Measurements from ENCODE around the gene HAPLN1.

HAPLN1 gene

DNA sequence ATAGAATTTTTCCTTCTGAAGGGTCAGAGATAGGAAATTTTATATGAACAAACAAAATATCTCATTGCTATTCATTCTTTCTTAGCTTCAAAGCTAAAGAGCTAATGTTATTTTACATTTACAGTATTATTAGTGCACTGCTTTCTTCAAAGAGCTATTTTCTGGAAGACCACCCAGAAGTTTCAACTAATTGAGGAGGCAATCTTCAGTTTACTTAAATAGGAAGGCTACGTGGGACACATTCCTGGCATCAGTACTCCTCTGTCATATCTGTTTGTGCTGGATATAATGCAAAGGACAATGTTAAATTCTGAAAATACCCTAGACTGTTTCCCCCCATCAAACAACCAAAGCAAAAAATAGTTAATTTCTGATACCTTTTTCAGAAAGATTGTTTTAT, 30.8 kb downstream of the HAPLN1 start:
- Histone ChIP-seq H3K4me1 (ENCODE audit: insufficient read depth, low read length) (no peaks in the 10 kb centered on the region), H3K4me2 (ENCODE audit: insufficient read depth, low read length) (no peak overlapping the region), H3K4me3 (ENCODE audit: low read depth in 1 of 2, low read length in 2 of 2) (no peak overlapping the region), H3K27ac (ENCODE audit: low read length) (no peak overlapping the region), H4K20me1 (ENCODE audit: insufficient read depth, low read length) (no peaks in the 10 kb centered on the region), H2AFZ (ENCODE audit: low read depth, low read length) (no peak overlapping the region), H3K9ac (ENCODE audit: low read depth, low read length) (no peak overlapping the region), H3K9me3 (ENCODE audit: insufficient read depth, low read length, severe bottlenecking) (no peaks in the 10 kb centered on the region), H3K36me3 (ENCODE audit: insufficient read depth, low read length) (no peaks in the 10 kb centered on the region), H3K79me2 (ENCODE audit: insufficient read depth, low read length) (no peaks in the 10 kb centered on the region), H3K27me3 (ENCODE audit: insufficient read depth, low read length, poor library complexity) (peaks cover 10% of the 10 kb centered on the region)
- no peak for TF ChIP-seq EZH2 (IDR thresholded peaks at IDR 0.05; ENCODE audit: borderline replicate concordance, low read depth, low read length, severe bottlenecking)
- TF ChIP-seq, protein P1, sequence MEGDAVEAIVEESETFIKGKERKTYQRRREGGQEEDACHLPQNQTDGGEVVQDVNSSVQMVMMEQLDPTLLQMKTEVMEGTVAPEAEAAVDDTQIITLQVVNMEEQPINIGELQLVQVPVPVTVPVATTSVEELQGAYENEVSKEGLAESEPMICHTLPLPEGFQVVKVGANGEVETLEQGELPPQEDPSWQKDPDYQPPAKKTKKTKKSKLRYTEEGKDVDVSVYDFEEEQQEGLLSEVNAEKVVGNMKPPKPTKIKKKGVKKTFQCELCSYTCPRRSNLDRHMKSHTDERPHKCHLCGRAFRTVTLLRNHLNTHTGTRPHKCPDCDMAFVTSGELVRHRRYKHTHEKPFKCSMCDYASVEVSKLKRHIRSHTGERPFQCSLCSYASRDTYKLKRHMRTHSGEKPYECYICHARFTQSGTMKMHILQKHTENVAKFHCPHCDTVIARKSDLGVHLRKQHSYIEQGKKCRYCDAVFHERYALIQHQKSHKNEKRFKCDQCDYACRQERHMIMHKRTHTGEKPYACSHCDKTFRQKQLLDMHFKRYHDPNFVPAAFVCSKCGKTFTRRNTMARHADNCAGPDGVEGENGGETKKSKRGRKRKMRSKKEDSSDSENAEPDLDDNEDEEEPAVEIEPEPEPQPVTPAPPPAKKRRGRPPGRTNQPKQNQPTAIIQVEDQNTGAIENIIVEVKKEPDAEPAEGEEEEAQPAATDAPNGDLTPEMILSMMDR (IDR thresholded peaks at IDR 0.05; ENCODE audit: borderline replicate concordance, extremely low read depth, low read length, poor library complexity, severe bottlenecking) = no peak
- DNase-seq (no peak), ATAC-seq (ENCODE audit: insufficient read depth, low read depth) (no peak)

DNA sequence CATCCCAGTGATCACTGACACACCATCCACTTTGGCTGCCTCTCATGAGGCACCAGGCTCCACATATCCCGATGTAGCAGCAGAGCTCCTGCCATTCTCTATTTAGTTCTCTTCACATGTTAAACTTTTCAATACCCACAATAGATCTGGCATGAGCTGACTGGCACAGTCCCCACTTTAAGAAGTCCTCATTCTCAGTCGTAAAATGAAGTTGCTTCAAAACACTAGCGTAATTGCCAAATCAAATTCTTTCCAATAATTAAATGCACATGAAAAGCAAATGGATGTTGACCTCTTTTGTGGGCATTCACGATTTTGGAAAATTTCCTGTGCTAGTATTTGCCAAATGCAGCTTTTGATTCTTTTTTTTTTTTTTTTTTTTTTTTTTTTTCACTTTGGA, 32.4 kb downstream of the HAPLN1 start:
- H3K9me3 ChIP-seq (ENCODE audit: insufficient read depth, low read length, severe bottlenecking) = no peaks in the 10 kb centered on the region
- DNase-seq (no peak), ATAC-seq (ENCODE audit: insufficient read depth, low read depth) (no peak)
- no peaks in the 10 kb centered on the region for H3K36me3 ChIP-seq (ENCODE audit: insufficient read depth, low read length)
- peaks cover 10% of the 10 kb centered on the region for H3K27me3 ChIP-seq (ENCODE audit: insufficient read depth, low read length, poor library complexity)
- TF ChIP-seq, protein P1 (IDR thresholded peaks at IDR 0.05; ENCODE audit: borderline replicate concordance, extremely low read depth, low read length, poor library complexity, severe bottlenecking) = no peak
- no peak for TF ChIP-seq EZH2 (IDR thresholded peaks at IDR 0.05; ENCODE audit: borderline replicate concordance, low read depth, low read length, severe bottlenecking)
- H3K4me3 ChIP-seq (ENCODE audit: low read depth in 1 of 2, low read length in 2 of 2) = no peak overlapping the region
- H3K4me2 ChIP-seq (ENCODE audit: insufficient read depth, low read length) = no peak overlapping the region
- no peaks in the 10 kb centered on the region for H3K4me1 ChIP-seq (ENCODE audit: insufficient read depth, low read length)
- H2AFZ ChIP-seq (ENCODE audit: low read depth, low read length) = no peak overlapping the region
- no peak overlapping the region for H3K27ac ChIP-seq (ENCODE audit: low read length)
- H3K9ac ChIP-seq (ENCODE audit: low read depth, low read length) = no peak overlapping the region
- H3K79me2 ChIP-seq (ENCODE audit: insufficient read depth, low read length) = no peaks in the 10 kb centered on the region
- no peaks in the 10 kb centered on the region for H4K20me1 ChIP-seq (ENCODE audit: insufficient read depth, low read length)

DNA sequence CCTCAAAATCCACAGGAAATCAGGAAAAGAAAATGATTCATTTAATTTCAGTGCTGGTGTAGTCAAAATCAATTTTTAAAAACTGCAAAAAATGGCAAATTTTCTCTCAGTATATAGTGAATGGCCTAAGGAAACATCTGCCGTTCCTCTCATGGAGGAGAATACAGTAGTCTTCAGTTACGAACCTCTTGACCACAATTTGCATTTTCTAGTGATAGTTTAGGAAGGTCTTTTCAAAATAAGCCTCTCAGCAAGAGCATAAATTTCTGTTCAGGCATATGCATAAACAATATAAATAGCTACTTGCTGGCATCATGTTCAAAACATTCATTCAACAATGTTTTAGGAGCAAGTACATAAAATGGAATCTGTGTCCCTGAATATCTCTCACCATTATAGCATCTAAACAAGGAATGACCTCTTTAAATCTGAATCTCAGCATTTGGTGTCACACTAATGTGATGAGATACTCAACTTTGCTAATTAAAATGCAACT, 33.5 kb downstream of the HAPLN1 start:
- Histone ChIP-seq H3K4me1 (ENCODE audit: insufficient read depth, low read length) (no peaks in the 10 kb centered on the region), H2AFZ (ENCODE audit: low read depth, low read length) (no peak overlapping the region), H3K27ac (ENCODE audit: low read length) (no peak overlapping the region), H3K4me2 (ENCODE audit: insufficient read depth, low read length) (no peak overlapping the region), H4K20me1 (ENCODE audit: insufficient read depth, low read length) (no peaks in the 10 kb centered on the region), H3K4me3 (ENCODE audit: low read depth in 1 of 2, low read length in 2 of 2) (no peak overlapping the region), H3K79me2 (ENCODE audit: insufficient read depth, low read length) (no peaks in the 10 kb centered on the region), H3K9ac (ENCODE audit: low read depth, low read length) (no peak overlapping the region), H3K9me3 (ENCODE audit: insufficient read depth, low read length, severe bottlenecking) (no peaks in the 10 kb centered on the region), H3K36me3 (ENCODE audit: insufficient read depth, low read length) (no peaks in the 10 kb centered on the region), H3K27me3 (ENCODE audit: insufficient read depth, low read length, poor library complexity) (peaks cover 13% of the 10 kb centered on the region)
- TF ChIP-seq, protein P1 (IDR thresholded peaks at IDR 0.05; ENCODE audit: borderline replicate concordance, extremely low read depth, low read length, poor library complexity, severe bottlenecking) = no peak
- TF ChIP-seq EZH2 (IDR thresholded peaks at IDR 0.05; ENCODE audit: borderline replicate concordance, low read depth, low read length, severe bottlenecking) = no peak
- ATAC-seq (ENCODE audit: insufficient read depth, low read depth) (no peak), DNase-seq (no peak)

DNA sequence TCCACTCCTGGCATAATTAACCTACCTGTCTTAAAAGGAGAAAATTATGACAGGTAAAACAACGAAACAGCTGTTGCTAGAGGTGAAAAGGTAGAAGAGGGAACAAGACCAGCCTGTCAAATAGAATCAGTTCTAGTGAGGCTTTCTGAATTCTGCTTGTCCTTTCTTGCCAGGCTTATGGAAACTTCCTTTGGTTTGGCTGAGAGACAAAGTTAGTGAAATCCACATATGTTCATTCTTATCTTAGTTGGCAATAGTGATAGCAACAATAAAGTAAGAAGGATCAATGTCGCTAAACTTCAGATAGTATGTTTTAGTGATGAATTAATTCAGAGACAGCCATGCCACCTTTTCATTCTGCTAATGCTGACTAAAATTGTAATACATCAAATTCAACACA, 34.4 kb downstream of the HAPLN1 start:
- no peak for ATAC-seq (ENCODE audit: insufficient read depth, low read depth)
- no peaks in the 10 kb centered on the region for H3K4me1 ChIP-seq (ENCODE audit: insufficient read depth, low read length)
- no peaks in the 10 kb centered on the region for H4K20me1 ChIP-seq (ENCODE audit: insufficient read depth, low read length)
- H3K27me3 ChIP-seq (ENCODE audit: insufficient read depth, low read length, poor library complexity) = peaks cover 13% of the 10 kb centered on the region
- DNase-seq = no peak
- no peak overlapping the region for H3K4me3 ChIP-seq (ENCODE audit: low read depth in 1 of 2, low read length in 2 of 2)
- H3K27ac ChIP-seq (ENCODE audit: low read length) = no peak overlapping the region
- no peaks in the 10 kb centered on the region for H3K9me3 ChIP-seq (ENCODE audit: insufficient read depth, low read length, severe bottlenecking)
- TF ChIP-seq, protein P1 (IDR thresholded peaks at IDR 0.05; ENCODE audit: borderline replicate concordance, extremely low read depth, low read length, poor library complexity, severe bottlenecking) = no peak
- no peak for TF ChIP-seq EZH2 (IDR thresholded peaks at IDR 0.05; ENCODE audit: borderline replicate concordance, low read depth, low read length, severe bottlenecking)
- no peak overlapping the region for H3K4me2 ChIP-seq (ENCODE audit: insufficient read depth, low read length)
- no peak overlapping the region for H3K9ac ChIP-seq (ENCODE audit: low read depth, low read length)
- no peaks in the 10 kb centered on the region for H3K36me3 ChIP-seq (ENCODE audit: insufficient read depth, low read length)
- H3K79me2 ChIP-seq (ENCODE audit: insufficient read depth, low read length) = no peaks in the 10 kb centered on the region
- H2AFZ ChIP-seq (ENCODE audit: low read depth, low read length) = no peak overlapping the region
